ENCODE measurements around the gene CALN1. TPM values are rescaled to one million over a fixed set of nuclear protein-coding genes. Genes with fewer than 3 reads are reported as not detected.

Gene CALN1
- total and polyA plus RNA-seq, 2 of the 8 experiments (the other 6 are each of a cell fraction or from before 2014, with no cell fraction given) = 6.4 to 15.2 TPM

DNA sequence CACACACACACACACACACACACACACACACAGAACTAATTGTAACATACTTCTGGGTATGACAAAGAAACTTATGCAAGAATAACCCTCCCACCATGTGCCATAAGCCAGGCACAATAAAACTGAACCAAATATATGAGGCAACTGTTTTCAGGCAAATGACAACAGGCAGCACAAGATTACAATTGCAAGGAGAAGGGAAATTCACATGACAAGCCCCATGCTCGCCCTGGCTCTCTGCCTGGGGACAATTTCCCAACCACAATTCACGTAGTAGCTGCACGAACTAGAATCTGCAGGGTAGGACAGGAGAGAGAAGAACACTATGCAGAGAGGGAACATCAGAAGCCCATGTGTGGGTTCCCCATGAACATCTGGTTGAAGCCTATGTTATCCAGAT is 143.3 kb downstream of the CALN1 start:
- Histone ChIP-seq H3K4ac (replicated peaks; ENCODE audit: insufficient read length, low read depth, low read length) (no peak overlapping the region), H3K9ac (replicated peaks in 1 of 4; ENCODE audit: extremely low read depth in 1 of 4, low read depth in 3 of 4, low read length in 3 of 4) (no peak overlapping the region), H3K4me1 (replicated peaks in 1 of 4; ENCODE audit: control insufficient read depth in 3 of 4, insufficient read depth in 4 of 4, low read length in 3 of 4) (peaks cover 11 to 25% (median 18%) of the 10 kb centered on the region in 4 experiments), H3K23me2 (ENCODE audit: low read depth, low read length) (peaks cover 1% of the 10 kb centered on the region; the same call in 1 of the 2 replicates), H4K20me1 (replicated peaks in 1 of 2; ENCODE audit: control insufficient read depth in 1 of 2, insufficient read depth in 2 of 2, low read length in 2 of 2) (no peaks in the 10 kb centered on the region), H3K56ac (replicated peaks; ENCODE audit: insufficient read length, low read depth, low read length) (no peak overlapping the region), H3K4me2 (ENCODE audit: insufficient read depth in 1 of 2, low read depth in 2 of 2, low read length in 2 of 2) (no peak overlapping the region), H3K14ac (ENCODE audit: insufficient read length) (no peak overlapping the region), H2BK5ac (ENCODE audit: low read depth, low read length) (no peak overlapping the region), H2BK15ac (ENCODE audit: low read length) (no peak overlapping the region), H4K91ac (replicated peaks; ENCODE audit: insufficient read length, low read length) (no peak overlapping the region), H4K5ac (ENCODE audit: insufficient read length, low read depth, low read length) (no peak overlapping the region), H3K4me3 (ENCODE audit: extremely low read depth in 1 of 4, insufficient read depth in 2 of 4, low read depth in 3 of 4, low read length in 4 of 4) (no peak overlapping the region), H3K79me2 (ENCODE audit: control insufficient read depth in 1 of 2, insufficient read depth in 2 of 2, low read length in 2 of 2) (no peaks in the 10 kb centered on the region; a peak in 1 of 4 replicates), H2AFZ (ENCODE audit: low read length) (no peak overlapping the region), H3K23ac (ENCODE audit: insufficient read length) (no peak overlapping the region), H3K27me3 (replicated peaks in 1 of 4; ENCODE audit: control insufficient read depth in 3 of 4, extremely low read depth in 1 of 4, insufficient read depth in 3 of 4, low read length in 3 of 4) (no peaks in the 10 kb centered on the region), H2BK20ac (ENCODE audit: low read length) (no peak overlapping the region), H3K27ac (ENCODE audit: low read depth, low read length) (no peak overlapping the region), H2AK5ac (ENCODE audit: low read depth, low read length) (no peak overlapping the region), H3K36me3 (ENCODE audit: control insufficient read depth in 2 of 4, insufficient read depth in 4 of 4, low read length in 3 of 4) (peaks cover 0 to 3% (median 0%) of the 10 kb centered on the region in 4 experiments; a peak in 1 of 8 replicates), H2BK120ac (replicated peaks; ENCODE audit: low read depth, low read length) (no peak overlapping the region), H2BK12ac (ENCODE audit: low read depth, low read length) (no peak overlapping the region), H3K9me3 (ENCODE audit: insufficient read depth in 2 of 2, low read depth in 1 of 2, low read length in 1 of 2) (no peaks in the 10 kb centered on the region), H3K18ac (ENCODE audit: extremely low read depth, low read length) (no peak overlapping the region), H4K8ac (ENCODE audit: extremely low read depth, insufficient read depth, low read length) (no peak overlapping the region), H3K79me1 (ENCODE audit: low read depth, low read length) (no peaks in the 10 kb centered on the region)
- FAIRE-seq = no peak
- POLR2A ChIA-PET (ENCODE audit: partially characterized antibody) = no interaction called here
- no peak for DNase-seq (ENCODE audit: low read depth in 1 of 2, low spot score in 2 of 2)
- WGBS, 2 experiments (ENCODE audit: extremely low coverage in 1 of 2, insufficient coverage in 1 of 2, insufficient read length in 1 of 2, insufficient replicate concordance in 2 of 2, low coverage in 1 of 2, low lambda C conversion rate in 2 of 2, missing lambda C conversion rate in 1 of 2) = 81% methylated on average over 3 of the region's 3 CpGs; no CpG with 5 or more reads in 1 of the 2 experiments
- CTCF ChIA-PET (ENCODE audit: partially characterized antibody) = interaction anchor here (1.0 to 1.4 kb wide), 2 partner anchors 12 to 23 kb away, joined by 3 to 5 read pairs; no protein-coding TSS in a partner anchor
- no peak for TF ChIP-seq SP4 (IDR thresholded peaks at IDR 0.05; ENCODE audit: low read length)
- TF ChIP-seq POLR2A (IDR thresholded peaks at IDR 0.05; ENCODE audit: control extremely low read depth in 1 of 2, low read depth in 2 of 2, low read length in 2 of 2) = no peak
- no peak for TF ChIP-seq KDM4A (IDR thresholded peaks at IDR 0.05; ENCODE audit: low read depth, low read length, severe bottlenecking)
- no peak for TF ChIP-seq TEAD4 (IDR thresholded peaks at IDR 0.05; ENCODE audit: low read depth, low read length)
- no peak for TF ChIP-seq SAP30 (IDR thresholded peaks at IDR 0.05; ENCODE audit: insufficient read depth, insufficient replicate concordance, low read length)

All from H1 (cell line).